ENCODE data around the gene F10. TPM values are rescaled to one million over a fixed set of nuclear protein-coding genes. Genes with fewer than 3 reads are reported as not detected.

Gene F10
- total and polyA plus RNA-seq, 9 of the 15 experiments (the other 6 are each of a cell fraction or from before 2014, with no cell fraction given) = 0.04 to 0.09 (median 0.07) TPM; not detected in 5

DNA sequence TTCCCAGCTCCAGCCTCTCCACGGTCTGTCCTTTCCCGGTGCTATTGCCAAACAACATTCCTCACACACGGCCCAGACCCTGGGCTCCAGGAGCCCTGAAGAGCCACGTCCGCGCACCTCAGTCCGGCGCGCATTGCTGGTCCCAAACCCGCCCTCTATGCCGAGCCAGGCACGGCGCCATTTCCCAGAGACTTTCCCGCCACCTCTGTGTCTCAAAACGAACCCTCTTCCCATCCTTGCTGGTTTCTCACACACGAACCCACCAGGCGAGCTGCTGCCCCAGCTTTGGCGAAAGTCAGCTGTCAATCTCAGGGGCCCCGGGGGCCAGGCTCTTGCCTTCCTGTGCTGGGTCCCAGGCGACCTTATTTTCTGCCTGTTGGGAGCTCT lies 45.0 kb upstream of the F10 start (continued):
- TF ChIP-seq, protein P1, sequence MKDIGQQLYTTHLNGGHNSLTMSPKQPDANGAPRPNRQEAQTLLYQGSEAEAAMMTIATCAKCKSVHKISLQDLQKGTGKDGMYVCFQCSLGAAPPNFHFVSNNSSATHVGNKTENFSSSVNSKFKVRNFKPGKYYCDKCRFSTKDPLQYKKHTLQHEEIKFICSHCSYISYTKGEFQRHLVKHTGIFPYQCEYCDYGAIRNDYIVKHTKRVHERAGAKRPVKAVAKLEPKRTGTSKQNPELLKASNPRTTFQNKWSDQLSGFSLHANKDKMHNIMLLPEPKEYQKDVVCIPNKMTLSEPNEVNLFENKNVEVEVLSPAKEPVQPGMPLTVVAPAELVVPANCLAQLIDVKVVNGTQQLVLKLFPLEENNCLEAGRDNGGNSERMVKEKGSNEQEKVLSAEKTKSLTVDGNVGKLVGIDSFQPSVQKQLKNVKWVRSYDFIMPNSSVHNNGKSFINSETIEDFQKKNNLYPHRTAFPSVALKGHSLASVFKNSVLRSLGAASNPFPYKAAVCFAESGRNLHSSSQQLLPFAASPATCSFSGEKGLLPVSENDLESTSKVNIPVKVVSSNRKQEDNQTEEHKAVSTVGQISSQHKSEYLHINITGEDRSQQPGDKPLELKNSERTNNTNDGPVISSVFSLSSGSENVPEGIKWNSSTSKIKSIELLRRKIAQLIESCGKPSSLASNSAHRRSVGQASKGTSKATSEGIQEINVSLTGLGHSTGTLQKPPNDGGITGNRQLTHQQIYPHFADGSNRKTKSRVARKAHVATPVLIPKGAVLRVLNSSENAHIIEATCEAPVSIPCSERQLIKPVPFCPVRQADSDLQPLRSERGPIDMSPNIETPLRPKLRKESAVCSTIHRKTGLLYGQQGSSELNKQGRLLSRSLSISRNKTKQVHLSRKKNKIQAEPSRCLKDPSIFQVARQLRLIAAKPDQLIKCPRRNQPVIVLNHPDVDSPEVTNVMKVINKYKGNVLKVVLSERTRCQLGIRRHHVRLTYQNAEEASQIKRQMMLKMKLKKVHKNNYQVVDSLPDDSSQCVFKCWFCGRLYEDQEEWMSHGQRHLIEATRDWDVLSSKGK (CRISPR knock-in tag; IDR thresholded peaks at IDR 0.05) = no peak
- TF ChIP-seq CREBBP (IDR thresholded peaks at IDR 0.05; ENCODE audit: low read depth, low read length) = no peak
- no peak for TF ChIP-seq ZNF165 (CRISPR knock-in tag; IDR thresholded peaks at IDR 0.05; ENCODE audit: borderline replicate concordance)

DNA sequence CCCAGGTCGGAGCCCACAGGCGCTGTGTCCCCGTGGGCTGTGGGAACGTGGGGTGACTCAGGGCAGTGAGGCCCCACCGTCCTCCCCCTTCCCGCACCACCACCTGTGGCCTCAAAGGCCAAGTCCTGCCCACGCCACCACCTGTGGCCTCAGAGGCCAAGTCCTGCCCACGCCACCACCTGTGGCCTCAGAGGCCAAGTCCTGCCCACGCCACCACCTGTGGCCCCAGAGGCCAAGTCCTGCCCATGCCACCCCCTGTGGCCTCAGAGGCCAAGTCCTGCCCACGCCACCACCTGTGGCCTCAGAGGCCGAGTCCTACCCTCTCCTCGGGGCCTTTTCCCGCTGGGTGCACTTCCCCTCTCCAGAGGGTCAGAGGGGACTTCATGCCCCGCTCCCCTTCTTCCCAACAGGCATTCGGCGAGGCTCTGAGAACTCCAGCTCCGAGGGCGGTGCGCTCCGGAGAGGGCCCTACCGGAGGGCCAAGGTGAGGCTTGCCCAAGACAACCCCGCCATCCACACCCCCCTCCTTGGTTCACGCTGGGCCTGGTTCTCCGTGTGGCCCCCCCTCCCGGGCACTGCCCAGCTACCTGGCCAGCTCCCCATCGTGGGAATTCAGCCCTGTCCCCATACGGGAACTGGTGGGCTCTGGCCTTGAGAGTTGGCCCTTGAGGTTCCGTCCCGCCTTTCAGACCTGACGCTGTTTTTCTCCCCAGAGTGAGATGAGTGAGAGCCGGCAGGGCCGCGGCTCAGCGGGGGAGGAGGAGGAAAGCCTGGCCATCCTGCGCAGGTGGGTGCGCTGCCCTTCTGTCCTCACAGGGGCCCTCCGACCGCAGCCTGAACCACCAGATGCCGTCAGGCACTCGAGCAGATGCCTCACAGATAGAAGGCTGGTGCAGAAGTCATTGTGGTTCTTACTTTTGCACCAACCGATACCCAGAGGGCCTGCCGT lies 44.4 kb upstream of the F10 start:
- no peak overlapping the region for H3K27ac ChIP-seq (ENCODE audit: extremely low read depth, low read depth, low read length)
- H3K27me3 ChIP-seq (ENCODE audit: control insufficient read depth in 2 of 2, insufficient read depth in 2 of 2, low read length in 2 of 2) = peaks cover 0 to 83% of the 10 kb centered on the region in 2 experiments; a peak in 3 of 5 replicates
- ATAC-seq (no peak), FAIRE-seq (no peak), DNase-seq (ENCODE audit: extremely low read depth in 1 of 4, low spot score in 3 of 4) (no peak)
- no peak overlapping the region for H3K4me3 ChIP-seq
- H3K79me2 ChIP-seq (ENCODE audit: control insufficient read depth, insufficient read depth, low read length) = no peaks in the 10 kb centered on the region
- 0 out of 2 replicates have a peak, but pooled peaks cover 6% of the 10 kb centered on the region for H4K20me1 ChIP-seq (replicated peaks; ENCODE audit: control insufficient read depth, insufficient read depth, low read length)
- ChIA-PET CTCF (ENCODE audit: low intra/inter-chr PET ratio) (no interaction called here), POLR2A (interaction anchor here (0.6 to 1.5 kb wide), 2 partner anchors 8 to 25 kb away, joined by 3 to 4 read pairs; no protein-coding TSS in a partner anchor)
- H3K4me2 ChIP-seq (ENCODE audit: insufficient read depth, low read length) = no peak overlapping the region
- H3K9me1 ChIP-seq (ENCODE audit: control insufficient read depth, insufficient read depth, low read length) = no peaks in the 10 kb centered on the region
- H3K9ac ChIP-seq (ENCODE audit: insufficient read depth in 1 of 2, low read depth in 2 of 2, low read length in 2 of 2) = no peak overlapping the region
- intact Hi-C loops (cut with micrococcal nuclease) (no loop called here), in situ Hi-C loops (cut with MboI) (no loop called here)
- no peaks in the 10 kb centered on the region for H3K36me3 ChIP-seq (ENCODE audit: control insufficient read depth, insufficient read depth, low read length)
- peaks cover 0 to 23% of the 10 kb centered on the region in 2 experiments; a peak in 1 of 5 replicates for H3K4me1 ChIP-seq (replicated peaks in 1 of 2; ENCODE audit: control insufficient read depth in 2 of 2, insufficient read depth in 2 of 2, low read length in 2 of 2)
- no TSS peak for BruUV-seq (replicated peaks)
- 13% methylated on average over 19 of the region's 42 CpGs for WGBS (ENCODE audit: insufficient coverage, low coverage, missing lambda C conversion rate)
- H2AFZ ChIP-seq (ENCODE audit: low read depth, low read length) = no peak overlapping the region
- no peaks in the 10 kb centered on the region for H3K9me3 ChIP-seq (replicated peaks; ENCODE audit: control insufficient read depth, insufficient read depth, low read depth, low read length)
- TF ChIP-seq HDAC1 (IDR thresholded peaks at IDR 0.05) (no peak), KLF10 (CRISPR knock-in tag; IDR thresholded peaks at IDR 0.05) (no peak), GTF2A2 (tag; IDR thresholded peaks at IDR 0.05) (no peak), DPF2 (IDR thresholded peaks at IDR 0.05) (no peak)
- TF ChIP-seq, protein P2, sequence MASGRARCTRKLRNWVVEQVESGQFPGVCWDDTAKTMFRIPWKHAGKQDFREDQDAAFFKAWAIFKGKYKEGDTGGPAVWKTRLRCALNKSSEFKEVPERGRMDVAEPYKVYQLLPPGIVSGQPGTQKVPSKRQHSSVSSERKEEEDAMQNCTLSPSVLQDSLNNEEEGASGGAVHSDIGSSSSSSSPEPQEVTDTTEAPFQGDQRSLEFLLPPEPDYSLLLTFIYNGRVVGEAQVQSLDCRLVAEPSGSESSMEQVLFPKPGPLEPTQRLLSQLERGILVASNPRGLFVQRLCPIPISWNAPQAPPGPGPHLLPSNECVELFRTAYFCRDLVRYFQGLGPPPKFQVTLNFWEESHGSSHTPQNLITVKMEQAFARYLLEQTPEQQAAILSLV (tag; IDR thresholded peaks at IDR 0.05) = no peak
- TF ChIP-seq, protein P3, sequence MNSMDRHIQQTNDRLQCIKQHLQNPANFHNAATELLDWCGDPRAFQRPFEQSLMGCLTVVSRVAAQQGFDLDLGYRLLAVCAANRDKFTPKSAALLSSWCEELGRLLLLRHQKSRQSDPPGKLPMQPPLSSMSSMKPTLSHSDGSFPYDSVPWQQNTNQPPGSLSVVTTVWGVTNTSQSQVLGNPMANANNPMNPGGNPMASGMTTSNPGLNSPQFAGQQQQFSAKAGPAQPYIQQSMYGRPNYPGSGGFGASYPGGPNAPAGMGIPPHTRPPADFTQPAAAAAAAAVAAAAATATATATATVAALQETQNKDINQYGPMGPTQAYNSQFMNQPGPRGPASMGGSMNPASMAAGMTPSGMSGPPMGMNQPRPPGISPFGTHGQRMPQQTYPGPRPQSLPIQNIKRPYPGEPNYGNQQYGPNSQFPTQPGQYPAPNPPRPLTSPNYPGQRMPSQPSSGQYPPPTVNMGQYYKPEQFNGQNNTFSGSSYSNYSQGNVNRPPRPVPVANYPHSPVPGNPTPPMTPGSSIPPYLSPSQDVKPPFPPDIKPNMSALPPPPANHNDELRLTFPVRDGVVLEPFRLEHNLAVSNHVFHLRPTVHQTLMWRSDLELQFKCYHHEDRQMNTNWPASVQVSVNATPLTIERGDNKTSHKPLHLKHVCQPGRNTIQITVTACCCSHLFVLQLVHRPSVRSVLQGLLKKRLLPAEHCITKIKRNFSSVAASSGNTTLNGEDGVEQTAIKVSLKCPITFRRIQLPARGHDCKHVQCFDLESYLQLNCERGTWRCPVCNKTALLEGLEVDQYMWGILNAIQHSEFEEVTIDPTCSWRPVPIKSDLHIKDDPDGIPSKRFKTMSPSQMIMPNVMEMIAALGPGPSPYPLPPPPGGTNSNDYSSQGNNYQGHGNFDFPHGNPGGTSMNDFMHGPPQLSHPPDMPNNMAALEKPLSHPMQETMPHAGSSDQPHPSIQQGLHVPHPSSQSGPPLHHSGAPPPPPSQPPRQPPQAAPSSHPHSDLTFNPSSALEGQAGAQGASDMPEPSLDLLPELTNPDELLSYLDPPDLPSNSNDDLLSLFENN (IDR thresholded peaks at IDR 0.05; ENCODE audit: low read depth in 2 of 2, low read length in 2 of 2) = no peak

All from K562 (cell line).